Suppressor macrophage treated with lipopolysaccharide for 1 hour (primary cell): ENCODE results near the gene CYTL1.
"Not testable (repeated sequence)": the region's sequence is repeated elsewhere in the genome, so short reads cannot be mapped to it uniquely, and the experiment has no call there.

Experiments used
- DNase-seq, 3 donors: peaks; one replicate each; pipeline ENCODE4 v3.0.0-alpha.2; 2020 to 2022

Gene CYTL1

DNA sequence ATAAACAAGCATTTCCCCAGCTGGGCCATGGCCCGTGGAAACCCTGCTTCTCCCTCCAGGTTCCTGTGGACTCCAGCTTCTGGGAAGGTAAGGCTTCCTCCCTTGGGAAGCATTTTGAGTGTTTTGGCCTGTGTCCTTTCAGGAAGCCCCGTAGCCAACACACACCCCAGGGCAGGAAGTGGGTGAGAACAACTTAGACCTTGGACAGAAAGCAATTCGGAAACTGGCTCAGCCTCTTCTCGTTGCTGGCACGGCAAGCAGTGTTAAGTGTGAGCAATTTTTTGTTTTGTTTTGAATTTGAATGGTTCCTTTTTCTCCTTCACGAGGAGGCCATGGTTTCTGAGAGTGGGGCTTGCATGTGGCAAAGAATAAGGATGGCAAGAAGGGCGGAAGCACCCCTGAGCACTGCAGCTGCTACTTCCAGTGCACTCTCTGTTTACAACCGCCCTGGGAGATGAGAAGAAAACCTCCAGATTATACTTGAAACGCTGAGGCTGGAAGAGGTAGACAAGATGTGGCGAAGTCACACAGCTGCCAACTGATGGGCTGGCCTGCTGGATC, 14.1 kb upstream of the CYTL1 start:
- DNase-seq = peak; percentile 41 to 63 (median 54)

DNA sequence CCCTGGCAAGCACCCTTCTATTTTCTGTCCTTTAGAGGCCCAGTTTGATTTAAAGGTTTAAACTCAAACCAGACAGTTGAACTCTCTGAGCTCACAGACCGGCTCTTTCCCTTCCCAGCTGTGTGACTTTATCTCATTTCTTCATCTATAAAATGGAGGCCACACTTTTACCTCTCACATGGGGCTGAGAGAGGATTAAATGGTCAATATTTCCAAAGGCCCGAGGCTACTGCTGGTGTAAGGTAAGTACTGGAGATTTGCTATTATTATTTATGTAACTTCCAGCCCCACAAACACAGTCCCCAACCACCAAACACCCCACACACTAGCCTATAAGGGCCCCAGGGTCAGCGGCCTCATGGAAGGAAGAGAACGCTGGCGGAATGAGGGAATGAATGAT, 13.6 kb upstream of the CYTL1 start:
- no peak for DNase-seq

DNA sequence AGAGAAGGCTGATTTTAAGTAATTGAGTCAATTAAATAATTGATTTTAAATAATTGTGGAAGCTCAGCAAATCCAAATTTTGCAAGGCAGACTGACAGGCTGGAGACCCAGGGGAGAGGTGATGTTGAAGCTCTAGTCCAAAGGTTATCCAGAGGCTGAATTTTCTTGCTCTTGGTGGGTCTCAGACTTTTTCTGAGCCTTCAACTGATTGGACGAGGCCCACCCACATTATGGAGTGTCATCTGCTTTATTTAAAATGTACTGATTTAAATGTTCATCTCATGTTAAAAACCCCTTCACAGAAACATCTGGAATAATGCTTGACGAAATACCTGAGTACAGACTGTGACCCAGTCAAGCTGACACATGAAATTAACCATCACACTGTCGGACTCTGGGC, 11.7 kb upstream of the CYTL1 start:
- no peak for DNase-seq

DNA sequence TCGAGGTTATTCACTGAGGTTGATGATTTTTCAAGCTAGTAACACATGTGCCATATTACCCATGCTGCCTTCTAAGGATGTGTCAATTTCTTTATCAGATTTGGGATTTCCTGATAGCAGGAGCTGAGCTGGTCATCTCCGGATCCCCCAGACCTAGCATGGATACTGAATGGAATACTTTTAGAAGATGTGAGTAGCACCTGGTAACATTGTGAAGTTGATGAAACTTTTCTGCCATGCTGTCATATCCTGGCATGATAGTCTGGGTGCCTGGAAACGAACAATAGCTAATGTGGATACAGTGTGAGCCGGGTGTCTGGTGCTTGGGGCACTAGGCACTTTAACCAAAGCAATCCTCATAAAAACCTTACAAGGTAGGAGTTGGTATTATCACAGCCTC, 11.0 kb upstream of the CYTL1 start:
- no peak for DNase-seq

DNA sequence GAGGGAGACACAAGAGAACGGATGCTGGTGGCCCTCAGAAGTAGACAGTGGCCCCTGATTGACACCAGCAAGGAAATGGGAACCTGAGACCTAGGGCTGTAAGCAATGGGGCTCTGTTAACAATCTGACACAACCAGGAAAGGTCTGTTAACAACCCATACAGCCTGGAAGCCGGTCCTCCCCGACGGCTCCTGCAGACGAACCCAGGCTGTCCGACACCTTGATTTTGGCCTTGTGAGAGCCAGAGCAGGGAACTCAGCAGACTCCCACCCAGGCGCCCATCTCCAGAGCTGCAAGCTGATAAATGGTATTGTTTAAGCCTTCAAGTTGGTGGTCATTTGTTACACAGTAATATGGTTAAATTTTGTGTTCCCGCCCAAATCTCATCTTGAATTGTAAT, 10.2 kb upstream of the CYTL1 start:
- no peak for DNase-seq

DNA sequence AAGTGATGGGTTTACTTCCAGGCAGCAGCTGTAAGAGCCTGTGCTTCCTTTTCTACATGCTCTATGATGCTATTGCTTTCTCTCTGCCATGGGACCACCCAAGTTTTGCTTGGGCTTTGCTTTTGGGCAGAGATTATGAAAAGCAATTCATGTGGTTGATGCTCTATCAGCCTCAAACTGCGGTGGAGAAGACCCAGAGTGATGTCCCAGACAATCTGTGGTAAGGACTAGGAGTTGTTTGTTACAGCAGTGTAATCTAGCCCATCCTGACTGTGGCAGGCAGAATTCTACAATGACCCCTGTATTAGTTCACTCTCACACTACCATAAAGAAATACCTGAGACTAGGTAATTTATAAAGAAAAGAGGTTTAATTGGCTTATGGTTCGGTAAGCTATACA, 9.2 kb upstream of the CYTL1 start:
- no peak for DNase-seq

DNA sequence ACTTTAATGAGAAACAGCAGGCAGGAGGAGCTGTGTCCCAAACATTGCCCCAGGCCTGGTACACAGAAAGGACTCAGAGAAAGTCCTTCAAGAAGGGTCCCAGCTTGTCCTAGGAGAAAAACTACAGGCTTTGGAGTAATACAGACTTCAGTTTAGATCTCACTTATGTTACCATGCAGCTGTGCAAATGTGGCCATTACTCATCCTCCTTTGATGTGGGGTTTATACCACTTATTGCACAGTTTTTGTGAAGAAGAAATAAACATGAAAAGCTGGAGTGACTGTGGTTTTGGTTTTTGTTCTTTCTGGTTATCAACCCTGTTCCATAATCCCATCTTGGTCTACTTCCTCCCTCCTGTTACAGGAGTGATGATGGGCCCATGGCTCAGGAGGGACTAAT, 8.1 kb upstream of the CYTL1 start:
- no peak for DNase-seq

DNA sequence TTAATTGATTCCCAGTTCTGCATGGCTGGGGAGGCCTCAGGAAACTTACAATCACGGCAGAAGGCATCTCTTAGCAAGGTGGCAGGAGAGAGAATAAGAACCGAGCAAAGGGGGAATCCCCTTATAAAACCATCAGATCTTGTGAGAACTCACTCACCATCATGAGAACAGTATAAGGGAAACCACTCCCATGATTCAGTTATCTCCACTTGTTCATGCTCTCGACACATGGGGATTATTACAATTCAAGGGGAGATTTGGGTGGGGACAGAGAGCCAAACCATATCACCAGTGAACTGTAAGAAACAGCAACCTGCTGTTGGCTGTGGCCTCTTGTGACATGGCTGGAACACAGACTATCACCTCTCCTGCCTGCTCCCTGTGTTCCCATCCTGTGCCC, 7.1 kb upstream of the CYTL1 start:
- DNase-seq = no peak

DNA sequence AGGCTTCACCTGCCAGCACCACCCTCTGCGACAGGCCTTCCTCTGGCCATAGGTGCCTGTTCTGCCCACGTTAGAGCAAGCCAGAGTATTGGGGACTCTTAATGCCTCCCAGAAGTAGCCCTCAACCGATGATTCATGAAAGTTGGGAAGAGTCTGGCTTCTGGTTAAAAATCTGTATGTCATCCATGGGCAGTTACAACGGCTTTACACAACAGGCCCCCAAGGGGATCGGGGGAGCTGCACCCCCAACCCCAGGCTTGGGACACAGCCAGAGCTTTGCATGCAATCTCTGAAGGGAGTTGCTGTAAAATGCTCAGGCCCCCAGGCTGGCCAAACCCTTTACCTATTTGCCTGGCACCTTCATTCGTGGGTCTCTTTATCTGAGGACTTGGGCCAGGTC, 5.4 kb upstream of the CYTL1 start:
- DNase-seq = no peak

DNA sequence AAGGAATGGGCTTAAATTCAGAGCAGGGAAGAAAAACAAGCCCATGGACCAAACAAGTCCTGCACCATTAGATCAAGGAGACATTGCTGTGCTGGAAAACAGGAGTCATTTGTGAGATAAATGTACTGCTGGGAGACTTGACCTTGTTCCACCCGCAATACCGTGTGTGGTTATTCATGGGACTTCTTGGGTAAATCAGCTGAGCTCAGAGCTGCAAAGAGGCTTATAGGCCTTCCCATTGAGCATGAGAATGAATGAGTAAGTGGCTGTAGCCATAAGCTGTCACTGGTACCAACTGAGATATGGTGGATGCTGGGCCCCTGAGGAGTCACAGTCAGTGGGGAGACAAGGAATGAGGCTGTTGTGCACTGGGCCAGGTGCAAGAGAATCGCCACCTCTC, 2.3 kb upstream of the CYTL1 start:
- no peak for DNase-seq

DNA sequence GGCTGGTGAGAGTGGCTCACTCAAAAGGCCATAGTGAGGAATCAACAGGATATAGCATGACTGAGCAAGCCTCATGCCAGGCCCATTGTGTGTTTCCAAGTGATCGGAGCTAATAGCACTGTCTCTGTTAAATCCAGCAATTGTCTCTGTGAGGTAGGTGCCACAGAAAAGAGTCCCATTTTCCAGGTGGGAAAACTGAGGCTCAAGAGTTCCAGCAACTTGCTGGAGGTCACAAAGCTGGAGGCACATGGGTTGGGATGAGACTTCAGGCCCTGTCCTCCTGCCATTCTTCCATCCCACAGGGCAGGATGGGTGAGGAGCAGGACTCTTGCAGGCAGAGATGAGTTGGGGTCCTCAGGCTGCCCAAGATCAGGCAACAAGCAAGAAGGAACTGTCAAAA, 1.1 kb upstream of the CYTL1 start:
- no peak for DNase-seq

DNA sequence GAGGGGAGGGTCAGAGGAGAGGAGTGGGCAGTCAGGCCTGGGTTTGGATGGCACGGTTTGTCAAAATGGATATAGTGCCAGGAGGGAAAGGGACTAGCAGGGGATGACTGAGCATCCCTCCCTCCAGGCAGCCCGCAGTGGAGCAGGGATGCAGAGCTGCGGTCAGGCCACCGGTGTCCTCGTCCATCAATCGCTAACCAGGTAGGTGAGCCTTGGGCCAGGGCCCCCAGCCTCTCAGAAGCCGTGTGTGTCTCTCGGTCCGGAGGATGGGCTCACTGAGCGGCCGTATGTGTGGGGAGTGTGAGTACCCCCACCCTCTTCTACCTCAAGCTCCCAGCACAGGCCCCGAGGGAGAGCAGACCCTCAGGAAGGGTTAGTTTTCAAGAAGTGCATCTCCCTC, 538 bp upstream of the CYTL1 start:
- DNase-seq = no peak

DNA sequence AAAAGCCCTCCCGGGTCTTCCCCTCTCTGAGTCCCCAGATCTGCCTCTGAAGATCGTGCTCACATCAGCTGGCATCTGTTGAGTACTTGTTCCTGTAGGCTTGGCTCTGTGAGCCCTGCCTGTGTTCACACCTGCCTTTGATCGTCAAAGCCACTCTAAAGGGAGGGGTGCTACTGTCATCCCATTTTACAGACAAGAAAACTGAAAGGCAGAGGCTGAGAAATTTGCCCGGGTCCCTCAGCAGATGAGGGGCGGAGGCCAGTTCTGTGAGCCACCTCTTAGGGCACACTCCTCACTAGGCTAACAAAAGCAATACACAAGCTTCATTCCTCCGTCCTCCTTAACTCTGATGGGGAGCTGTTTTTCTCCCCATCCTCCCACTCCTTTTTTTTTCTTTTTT, 655 bp downstream of the CYTL1 start:
- DNase-seq = no peak

DNA sequence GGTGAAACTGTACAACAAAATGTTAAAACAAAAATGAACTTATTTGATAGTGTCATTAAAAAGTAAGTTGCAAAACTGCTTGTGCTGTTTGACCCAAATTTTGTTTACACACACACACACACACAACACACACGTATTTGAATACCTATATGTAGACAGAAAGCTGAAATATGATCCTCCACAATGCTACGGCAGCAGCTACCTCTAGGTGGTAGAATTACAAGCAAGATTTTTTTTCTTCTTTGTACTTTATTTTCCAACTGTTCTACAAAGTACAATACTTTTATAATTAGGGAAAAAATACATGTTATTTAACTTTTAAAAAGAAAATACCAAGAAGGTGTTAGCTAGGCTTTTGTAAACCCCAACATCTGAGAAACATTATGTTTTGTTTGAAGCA, 1.2 kb downstream of the CYTL1 start:
- DNase-seq = no peak

DNA sequence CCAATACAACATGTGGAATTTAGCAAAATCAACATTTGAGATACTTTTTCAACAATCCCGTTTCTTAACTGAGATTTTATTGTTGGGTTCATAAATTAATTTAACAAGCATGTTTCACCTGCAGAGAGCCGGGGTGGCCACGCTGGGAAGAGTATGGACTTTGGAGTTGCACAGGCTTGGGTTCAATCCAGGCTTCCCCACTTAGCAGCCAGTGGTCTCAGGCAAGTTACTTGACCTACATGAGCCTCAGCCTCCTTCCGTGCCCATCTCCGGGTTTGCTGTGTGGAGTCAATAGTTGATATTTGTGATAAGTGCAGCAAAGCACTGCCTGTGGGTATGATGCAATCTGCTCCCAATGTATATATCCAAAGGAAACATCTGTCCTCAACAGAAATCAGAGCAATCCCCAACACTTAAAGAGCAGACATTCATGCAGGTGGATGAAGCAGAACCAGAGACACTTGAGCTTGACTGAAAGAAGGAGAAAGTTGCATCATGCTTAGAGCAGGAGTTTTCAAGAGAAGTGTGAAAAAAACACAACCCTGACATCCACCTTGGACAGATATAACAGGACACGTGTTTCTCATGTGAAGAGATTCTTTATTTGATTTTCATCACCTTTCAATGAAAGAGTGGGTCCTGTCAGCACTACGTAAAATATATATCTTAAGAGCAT, 5.1 kb downstream of the CYTL1 start:
- DNase-seq = no peak

DNA sequence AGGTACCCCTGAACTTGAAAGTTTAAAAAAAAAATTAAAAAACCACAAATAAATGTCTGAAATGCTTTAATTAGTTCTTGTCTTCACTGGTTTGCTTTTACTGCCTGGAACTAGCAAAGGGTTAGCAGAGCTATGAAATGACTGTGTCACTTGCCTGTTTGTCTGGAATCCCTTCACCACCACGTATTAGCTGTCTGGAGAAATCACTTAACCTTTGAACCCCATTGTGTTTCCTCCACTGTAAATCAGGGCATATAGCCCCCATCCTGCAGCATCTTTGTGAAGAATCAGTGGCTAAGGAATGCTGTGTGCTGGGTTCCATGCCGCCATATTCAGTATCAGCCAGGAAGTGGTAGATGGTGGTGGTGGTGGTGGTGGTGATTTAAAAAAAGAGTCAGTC, 6.3 kb downstream of the CYTL1 start:
- no peak for DNase-seq

DNA sequence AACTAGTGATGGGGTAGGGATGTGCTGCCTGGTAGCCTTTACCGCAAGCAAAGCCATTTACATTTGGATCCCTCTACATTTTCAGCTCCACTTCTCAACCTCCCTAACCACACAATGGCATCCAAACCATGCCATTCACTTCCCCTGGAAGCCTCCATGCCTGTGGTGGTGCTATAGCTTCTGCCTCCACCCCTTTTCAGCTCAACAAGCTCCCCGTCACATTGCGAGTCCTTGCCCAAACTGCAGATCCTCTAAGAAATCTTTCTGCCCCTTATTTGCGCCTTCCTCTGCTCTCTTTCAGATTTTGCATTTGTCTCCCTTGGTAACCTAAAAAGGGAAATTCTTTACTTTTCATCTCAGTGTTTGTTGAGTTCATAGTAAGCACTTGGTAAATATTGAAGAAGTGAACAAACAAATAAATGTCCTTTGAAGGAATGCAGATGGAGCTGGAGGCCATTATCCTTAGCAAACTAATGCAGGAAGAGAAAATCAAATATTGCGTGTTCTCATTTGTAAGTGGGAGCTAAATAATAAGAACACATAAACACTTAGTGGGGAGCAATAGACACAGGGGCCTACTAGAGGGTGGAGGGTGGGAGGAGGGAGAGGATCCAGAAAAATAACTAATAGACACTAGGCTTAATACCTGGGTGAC, 6.9 kb downstream of the CYTL1 start:
- DNase-seq = no peak

DNA sequence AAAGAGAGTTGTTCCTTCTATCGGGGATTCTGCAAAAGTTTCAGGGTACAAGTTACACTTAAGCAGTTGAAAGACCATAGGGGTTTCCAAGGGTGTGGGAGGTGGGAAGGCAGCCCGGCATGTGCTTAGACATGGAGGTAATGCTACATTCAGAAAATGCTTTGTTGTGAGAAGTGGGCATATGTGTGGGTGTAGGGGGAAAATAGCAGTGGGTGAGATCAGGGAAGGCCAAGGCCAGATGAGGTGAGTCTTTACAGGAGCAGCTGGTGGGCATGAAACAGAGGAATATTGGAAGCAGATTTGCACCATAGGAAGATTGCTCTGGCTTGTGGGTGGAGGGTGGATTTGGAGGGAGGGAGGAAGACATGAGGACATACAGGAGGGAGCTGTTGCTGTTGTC, 8.3 kb downstream of the CYTL1 start:
- DNase-seq = no peak

DNA sequence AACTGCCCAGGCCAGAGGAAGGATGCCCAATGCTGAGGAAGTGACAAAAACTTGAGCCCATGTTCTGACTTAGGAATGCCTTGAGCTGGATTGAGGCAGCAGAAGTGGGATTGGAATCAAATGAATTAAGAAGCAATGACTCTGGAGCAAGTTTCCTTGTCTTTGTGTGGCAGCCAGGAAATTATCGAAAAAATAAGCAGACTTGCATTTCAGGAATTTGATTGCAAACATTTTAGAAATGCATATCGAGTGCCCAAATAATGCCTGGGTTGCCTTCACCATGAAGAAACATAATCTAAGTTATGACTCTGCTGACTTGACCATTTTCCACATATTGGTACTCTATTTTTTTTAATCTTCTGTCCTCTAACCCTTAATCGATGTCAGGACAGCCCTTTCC, 9.5 kb downstream of the CYTL1 start:
- no peak for DNase-seq

DNA sequence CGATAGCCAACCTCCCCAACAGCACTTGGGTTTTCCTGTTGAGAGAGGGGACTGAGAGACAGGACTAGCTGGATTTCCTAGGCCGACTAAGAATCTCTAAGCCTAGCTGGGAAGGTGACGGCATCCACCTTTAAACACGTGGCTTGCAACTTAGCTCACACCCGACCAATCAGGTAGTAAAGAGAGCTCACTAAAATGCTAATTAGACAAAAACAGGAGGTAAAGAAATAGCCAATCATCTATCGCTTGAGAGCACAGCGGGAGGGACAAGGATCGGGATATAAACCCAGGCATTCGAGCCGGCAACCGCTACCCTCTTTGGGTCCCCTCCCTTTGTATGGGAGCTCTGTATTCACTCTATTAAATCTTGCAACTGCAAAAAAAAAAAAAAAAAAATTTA, 12.3 kb downstream of the CYTL1 start:
- DNase-seq = not testable (repeated sequence)

DNA sequence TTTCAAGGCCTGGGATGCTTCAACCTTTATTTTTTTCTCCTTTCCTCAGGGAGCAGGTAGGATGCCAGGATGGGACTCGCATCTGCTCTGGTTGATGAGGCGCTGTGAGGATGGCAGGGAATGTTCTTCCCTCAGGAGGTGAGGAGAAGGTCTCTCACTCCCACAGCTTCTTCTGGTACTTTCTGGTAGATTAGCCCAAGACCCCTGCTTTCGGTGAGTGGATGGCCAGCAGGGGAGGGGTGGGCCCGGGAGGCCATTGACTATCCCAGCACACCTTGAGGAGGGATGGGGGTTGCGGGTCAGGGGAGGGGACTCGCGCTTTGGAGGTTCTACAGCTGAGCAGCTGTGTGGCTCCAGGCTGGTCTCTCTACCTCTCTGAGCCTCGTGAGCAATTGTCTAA, 14.8 kb downstream of the CYTL1 start:
- no peak for DNase-seq

DNA sequence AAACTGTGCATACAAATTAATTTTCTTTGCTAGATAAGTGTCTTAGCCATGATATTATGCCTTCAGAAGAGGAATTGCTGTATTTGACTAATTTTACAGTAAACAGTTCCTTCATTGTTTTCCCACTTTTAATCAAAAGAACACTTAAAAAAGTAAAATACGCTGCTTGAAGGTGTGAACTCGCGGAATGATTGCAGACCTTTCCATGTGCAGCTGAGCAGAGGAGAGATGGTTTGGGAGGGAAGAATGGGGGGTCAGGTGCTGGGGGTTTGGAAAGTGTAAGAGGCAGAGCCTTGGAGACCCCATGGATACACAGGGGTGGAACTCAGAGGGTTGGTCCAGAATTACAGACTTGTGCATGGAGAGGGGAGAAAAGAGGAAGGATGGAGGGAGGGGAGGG, 15.3 kb downstream of the CYTL1 start:
- no peak for DNase-seq

DNA sequence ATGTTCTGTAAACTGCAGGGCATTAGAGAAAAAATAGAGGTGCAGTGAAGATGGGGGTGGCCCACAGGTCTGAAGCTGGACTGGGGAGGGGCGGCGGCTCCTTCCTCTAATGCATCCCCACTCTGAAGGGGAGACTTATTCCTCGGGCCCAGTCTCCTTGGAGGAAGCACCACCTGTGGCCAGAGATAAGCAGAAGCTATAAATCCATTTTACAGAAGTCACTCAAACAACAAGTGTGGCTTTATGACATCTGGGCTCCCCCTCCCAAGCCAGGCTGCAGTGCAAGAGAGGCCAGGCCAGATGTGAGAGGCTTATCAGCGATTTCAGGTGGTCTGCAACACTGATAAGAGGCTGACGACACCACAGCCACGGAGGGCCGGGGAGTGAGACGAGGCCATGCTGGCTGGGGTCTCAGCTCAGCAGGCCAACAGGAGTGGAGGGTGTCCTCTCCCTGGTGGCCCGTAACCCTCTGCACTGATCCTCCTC, 15.8 kb downstream of the CYTL1 start:
- no peak for DNase-seq

DNA sequence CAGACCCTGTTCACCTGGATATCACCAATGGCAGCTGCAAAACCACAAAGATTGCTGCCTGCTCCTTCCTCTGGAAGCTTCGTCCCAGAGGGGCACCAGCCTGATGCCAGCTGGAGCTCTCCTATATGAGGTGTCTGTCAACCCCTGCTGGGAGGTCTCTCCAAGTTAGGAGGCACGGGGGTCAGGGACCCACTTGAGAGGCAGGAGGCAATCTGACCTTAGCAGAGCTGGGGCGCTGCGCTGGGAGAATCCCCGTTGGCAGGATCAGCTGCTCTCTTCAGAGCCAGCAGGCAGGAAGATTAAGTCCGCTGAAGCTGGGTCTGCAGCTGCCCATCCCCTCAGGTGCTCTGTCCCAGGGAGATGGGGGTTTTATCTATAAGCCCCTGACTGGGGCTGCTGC, 17.6 kb downstream of the CYTL1 start:
- DNase-seq = not testable (repeated sequence)

DNA sequence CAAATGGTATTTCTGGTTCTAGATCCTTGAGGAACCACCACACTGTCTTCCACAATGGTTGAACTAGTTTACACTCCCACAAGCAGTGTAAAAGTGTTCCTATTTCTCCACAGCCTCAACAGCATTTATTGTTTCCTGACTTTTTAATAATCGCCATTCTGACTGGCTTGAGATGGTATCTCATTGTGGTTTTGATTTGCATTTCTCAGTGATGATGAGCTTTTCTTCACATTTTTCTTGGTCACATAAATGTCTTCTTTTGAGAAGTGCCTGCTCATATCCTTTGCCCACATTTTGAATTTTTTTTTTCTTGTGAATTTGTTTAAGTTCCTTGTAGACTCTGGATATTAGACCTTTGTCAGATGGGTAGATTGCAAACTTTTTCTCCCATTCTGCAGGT, 22.3 kb downstream of the CYTL1 start:
- DNase-seq = not testable (repeated sequence)
